CD4-positive, alpha-beta T cell treated with Interferon alpha-2 for 1 hour (primary cell): ENCODE data around the gene MPPED2.

Source experiments
- DNase-seq, 2 donors: peaks; one replicate each; pipeline ENCODE4 v3.0.0-alpha.2; 2020 to 2022

Gene MPPED2

GRCh38 chr11:30522536-30523243, 63.5 kb downstream of the MPPED2 start:
- DNase-seq, result no peak

DNA sequence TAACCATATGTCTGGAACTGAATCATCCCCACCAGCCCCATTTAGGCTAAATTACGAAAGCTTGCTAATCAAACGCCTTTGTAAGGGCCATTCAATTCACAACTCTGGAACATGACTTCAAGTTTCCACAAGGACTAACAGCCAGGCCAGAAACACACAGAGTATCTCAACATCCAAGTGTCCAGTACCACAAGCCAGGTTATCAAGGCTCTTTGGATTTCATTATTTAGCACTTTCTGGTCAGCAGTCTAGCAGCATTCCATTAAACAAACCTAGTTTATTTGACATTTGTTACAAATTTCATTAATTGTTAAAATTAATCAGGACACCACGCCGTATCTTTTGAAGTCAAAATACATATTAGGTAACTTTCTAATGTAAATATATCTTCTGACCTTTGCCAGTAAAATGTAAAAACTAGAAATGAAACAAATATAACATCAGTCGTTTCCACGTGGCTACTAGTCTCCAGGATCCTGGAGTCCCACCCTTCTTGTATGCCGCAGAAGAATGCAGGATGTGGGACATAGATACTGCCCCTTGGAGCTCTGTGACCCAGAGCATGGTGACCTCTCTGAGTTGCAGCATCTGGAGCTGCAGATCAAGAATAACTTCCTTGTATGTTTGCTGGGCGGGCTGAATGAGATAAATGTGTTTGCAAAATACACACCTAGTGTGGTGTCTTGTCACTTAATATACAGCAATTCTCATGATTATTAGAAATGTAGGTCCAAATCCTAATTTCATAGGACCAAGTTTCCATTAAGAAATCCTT, 64.7 kb downstream of the MPPED2 start:
- DNase-seq, result no peak

- DNase-seq, result no peak
Observed at GRCh38 chr11:30513087-30513486, 73.1 kb downstream of the MPPED2 start.

GRCh38 chr11:30511408-30511807, 74.7 kb downstream of the MPPED2 start:
- DNase-seq, result no peak

- DNase-seq, result no peak
Observed at GRCh38 chr11:30510750-30511149, 75.4 kb downstream of the MPPED2 start.

DNA sequence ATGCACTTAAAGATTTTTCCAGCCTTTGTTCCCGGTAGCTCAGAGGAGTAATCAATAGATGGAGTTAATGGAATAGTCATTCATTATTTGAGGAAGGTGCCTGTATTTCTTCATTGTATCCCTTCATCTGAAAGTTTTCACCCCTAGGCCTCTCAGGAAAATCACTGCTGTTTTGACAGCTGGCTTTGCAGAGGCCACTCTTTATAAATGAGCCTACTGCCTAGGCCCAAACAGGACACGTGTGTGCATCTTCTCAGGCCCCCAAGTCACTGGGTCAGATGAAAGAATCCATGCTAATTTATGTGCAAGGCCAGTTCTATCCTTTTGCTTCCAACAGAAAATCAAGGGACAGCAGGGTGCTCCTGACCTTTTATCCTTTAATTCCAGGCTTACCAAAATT, 76.8 kb downstream of the MPPED2 start:
- no peak for DNase-seq

DNA sequence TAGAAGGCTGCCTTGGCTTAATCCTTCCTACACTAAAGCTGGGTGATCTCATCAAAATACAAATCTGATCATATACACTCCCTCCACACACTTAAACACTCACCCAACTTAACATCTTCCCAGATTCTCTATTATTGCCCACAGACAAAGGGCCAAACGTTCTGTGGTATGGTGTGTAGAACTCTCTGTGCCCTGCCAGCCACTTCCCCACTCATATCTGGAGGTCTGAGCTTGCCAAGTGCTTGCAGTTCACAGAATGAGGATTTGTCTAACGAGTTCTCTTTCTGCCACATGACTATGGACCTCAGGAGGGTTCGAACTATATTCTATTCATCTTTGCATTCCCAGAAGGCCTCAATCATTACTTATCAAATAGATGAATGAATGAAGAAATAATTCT, 77.6 kb downstream of the MPPED2 start:
- DNase-seq, result no peak

DNA sequence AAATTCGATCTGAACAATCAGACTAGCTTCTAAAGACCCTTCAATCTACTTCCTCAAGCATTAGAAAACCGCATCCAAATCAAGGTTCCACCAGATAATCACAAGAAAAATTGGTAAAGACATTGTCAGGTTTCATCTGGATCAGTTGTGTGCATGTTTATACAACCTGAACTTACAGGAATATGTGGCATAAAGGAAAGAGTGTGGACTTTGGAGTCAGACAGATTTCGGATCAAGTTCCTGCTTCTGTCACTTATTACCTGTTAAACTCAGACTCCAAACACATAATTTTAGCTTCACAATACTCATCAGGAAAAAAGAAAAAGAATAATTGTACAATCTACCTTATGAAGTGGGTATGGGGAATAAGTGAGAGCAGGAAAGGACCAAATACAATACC, 80.5 kb downstream of the MPPED2 start:
- DNase-seq, result no peak

DNA sequence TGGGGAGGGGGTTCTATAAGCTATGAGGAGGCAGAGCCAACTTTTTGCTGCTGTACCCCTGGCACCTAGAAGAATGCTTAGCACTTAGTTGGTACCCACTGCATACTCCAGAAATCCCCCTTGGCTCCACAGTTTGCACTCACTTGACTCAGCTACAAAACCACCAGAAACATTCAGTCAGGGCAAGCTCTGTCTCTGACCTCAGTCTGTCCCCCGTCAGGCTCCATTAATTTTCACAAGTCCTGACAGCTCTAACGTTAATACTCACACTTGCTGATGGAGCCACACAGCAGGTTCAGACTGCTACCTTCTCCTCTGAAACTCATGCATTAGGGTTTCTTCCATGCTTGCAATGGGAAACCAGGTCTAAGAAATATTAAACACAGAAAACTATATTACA, 81.7 kb downstream of the MPPED2 start:
- DNase-seq, result no peak

DNA sequence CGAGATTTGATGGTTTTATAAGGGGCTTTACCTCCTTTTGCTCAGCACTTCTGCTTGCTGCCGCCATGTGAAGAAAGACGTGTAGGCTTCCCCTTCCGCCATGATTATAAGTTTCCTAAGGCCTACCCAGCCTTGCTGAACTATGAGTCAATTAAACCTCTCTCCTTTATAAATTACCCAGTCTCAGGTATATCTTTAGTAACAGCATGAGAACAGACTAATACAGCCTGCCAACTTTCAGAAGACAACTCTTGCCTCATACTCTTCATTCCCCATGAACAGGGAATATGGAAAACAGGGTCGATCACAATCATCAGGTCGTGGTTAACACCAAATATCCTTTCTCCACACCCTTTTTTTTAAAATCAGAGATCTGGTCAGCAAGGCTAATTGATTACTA, 83.0 kb downstream of the MPPED2 start:
- DNase-seq, result no peak

DNA sequence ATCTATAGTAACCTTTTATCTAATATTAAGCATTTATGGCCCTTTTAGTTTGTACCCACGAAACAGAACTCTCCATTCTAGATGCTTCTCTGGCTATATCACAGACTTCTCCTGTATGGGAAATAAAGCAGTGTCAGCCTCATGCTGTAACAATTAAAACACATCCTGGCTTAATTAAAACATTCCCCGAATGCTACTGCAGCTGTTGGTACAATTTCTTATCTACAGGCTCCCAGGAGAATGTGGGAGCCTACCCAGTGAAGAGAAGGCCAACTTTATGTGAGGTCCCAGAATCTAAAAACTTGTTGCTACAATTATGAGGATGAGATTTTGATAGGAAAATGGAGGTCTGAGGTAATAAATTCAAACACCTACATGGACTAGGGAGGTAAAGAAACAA, 83.8 kb downstream of the MPPED2 start:
- DNase-seq, result no peak

DNA sequence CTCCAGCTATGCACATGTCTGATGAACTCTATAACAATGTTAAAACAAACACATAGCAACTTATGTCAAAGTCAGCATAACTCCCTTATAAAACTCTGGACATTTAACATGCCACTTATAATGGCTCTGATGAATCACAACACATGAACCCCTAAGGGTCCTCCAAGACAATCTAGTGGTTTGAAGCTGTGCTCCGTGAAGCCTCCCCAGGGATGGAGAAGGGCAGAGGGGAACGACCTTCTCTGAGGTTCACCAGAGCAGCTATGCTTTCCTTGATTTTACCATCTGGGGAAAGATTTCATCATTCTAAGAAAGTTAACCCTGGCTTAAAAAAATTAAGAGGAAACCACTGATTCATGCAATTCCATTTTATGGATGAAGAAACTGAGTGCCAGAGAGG, 84.4 kb downstream of the MPPED2 start:
- DNase-seq, result no peak

DNA sequence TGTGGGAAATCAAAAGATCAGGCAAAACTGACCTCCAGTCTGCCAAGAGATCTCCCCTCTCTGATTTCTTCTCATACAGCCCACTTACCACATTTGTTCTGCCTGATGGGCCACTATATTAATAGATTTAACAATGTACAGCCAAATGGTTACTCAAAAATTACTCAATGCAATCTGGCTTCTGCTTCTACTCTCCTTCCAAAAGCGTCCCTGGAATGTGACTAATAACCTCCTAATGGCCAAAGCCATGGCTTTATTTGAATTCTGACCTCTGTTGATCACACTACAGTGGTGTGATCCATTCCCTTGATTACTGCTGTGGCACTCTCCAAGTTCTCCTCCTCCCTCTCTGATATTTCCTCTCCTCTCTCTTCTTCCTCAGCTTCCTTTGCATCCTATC, 86.2 kb downstream of the MPPED2 start:
- no peak for DNase-seq

DNA sequence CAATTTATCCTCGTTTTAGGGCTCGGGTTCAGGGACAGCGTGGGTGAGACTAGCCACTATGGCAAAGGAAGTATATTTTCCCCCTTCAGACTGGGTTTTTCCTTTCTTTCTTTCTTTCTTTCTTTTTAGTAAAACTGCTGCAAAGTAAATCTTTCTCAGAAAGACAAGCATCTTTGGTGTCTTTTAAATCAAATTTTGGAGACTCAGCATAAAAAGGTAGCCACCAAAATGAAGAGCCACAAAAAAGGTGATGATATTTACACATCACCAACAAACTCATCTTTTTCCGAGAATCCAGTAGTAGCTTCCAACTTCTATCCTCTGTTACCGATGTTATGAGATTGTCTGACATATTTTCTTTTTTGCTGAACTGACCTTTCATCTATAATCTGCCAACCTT, 88.6 kb downstream of the MPPED2 start:
- DNase-seq, result no peak

- DNase-seq, result no peak
Observed at GRCh38 chr11:30496935-30497334, 89.2 kb downstream of the MPPED2 start.

DNA sequence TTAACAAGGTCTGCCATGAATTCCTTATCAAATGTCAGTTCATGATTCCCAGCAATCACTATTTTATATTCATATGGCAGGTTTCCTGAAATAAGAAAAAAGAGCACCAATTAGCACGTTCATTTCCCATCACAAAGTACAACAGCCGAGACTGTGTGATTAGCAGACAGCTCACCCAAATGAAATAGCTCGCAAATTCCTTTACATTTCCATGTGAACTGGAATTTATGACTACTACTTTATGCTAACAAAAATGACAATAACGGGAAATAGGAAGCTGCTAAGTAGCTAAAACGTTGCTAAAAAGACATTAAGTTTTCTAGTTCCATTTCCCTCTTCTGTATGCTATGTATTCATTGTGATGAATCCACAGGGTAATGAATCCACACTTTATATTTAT, 90.7 kb downstream of the MPPED2 start:
- no peak for DNase-seq

DNA sequence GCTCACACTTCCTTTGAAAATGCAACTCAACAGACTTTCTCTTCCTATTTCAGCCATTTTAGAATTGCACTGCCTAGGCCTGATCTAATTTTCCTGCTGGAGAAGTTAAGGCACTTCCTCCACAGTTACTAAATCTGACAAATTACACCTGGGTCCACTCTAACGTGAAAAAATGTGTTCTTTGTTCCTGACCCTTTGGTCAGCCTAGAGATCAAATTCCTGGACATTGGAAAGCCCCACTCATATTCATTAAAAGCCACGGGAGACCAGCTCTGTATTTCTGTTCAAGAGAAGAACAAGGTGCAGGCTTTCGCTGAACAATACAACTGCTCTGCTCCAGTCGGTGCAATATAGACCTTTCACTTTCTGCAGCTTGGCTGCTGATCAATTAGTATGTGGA, 96.6 kb downstream of the MPPED2 start:
- DNase-seq, result no peak

GRCh38 chr11:30489076-30489475, 97.1 kb downstream of the MPPED2 start:
- no peak for DNase-seq

- DNase-seq, result no peak
Observed at GRCh38 chr11:30488304-30488998, 97.7 kb downstream of the MPPED2 start.

GRCh38 chr11:30487200-30487898, 98.8 kb downstream of the MPPED2 start:
- DNase-seq, result peak; percentile 4 to 47

DNA sequence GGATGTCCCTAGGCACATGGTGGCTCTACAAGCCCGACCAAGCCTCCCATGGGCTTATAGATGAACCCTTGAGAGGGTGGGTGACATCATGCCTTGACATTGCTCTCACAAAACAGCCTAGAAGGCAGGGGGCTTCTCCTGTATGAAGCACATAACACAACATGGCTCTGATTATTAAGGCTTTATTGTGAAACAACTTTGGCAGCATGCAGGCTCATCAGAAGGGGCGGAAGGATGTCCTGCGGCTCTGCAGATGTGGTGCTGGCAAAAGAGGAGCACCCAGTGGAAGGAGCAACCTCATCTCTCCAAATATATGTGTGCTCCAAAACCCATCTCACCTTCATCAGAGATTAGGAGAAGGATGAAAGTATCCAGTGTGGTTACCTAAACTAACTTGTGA, 100.4 kb downstream of the MPPED2 start:
- no peak for DNase-seq

DNA sequence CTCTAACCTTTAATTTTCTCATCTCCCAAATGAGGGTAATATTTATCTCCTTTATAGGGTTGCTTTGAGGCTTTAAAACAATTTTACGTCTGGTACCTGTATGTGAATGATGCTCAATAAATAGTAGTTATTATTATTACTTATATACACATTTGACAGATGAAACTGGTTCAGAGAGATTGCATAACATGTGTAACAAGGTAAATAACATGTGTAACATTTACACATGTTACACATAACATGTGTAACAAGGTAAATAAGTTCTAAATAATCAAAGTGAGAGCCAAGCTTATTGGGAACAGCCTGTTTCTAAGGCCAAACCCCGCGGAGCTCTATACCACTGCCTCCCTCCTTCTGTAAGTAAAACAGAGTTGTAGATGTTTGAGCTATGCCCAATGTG, 100.9 kb downstream of the MPPED2 start:
- DNase-seq, result no peak

- DNase-seq, result no peak
Observed at GRCh38 chr11:30483056-30483455, 103.1 kb downstream of the MPPED2 start.
